Cardiac fibroblast (primary cell): ENCODE data around the gene SUPT3H.
A peak's percentile ranks its signal among the peaks of the same experiment; 100 is the strongest.

Experiments
- DNase-seq, 2 donors: peaks; one replicate each; pipeline versions ENCODE4 v3.0.0 to v3.0.0-alpha.2; 2010; ENCODE audit warnings: low read depth in 2 of 2
- H3K4me3 ChIP-seq, 2 donors: replicated peaks in 1 of 2; 1 replicate in 1 of 2; 2 replicates in 1 of 2; pipeline ENCODE4 v1.5.1; 2011; ENCODE audit warnings: low read depth in 2 of 2, low read length in 2 of 2, mild to moderate bottlenecking in 2 of 2, moderate library complexity in 1 of 2
- TF ChIP-seq, protein P1 (sequence below): IDR thresholded peaks from one replicate; pipeline ENCODE4 v1.5.1; 2011; ENCODE audit warnings: low read depth, mild to moderate bottlenecking, low read length, inconsistent platforms

The SUPT3H gene

DNA sequence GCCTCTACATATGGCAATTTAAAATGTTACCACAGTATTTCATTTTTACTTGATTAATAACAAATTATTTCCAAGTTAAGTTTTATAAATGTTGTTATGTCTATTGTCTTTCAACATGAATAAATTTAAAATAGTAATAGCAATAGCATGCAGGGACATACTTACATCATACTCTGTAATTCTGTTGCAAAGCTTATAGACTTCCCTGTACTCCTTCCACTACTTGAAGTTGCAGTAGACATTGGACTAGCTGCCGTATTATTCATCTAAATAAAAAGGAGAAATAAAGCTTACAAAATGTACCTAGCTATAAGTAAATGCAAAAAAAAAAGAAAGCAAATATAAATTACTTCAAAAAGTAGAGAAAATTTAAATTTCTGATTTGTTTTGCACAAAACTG lies 12.7 kb downstream of the SUPT3H start:
- TF ChIP-seq, protein P1, sequence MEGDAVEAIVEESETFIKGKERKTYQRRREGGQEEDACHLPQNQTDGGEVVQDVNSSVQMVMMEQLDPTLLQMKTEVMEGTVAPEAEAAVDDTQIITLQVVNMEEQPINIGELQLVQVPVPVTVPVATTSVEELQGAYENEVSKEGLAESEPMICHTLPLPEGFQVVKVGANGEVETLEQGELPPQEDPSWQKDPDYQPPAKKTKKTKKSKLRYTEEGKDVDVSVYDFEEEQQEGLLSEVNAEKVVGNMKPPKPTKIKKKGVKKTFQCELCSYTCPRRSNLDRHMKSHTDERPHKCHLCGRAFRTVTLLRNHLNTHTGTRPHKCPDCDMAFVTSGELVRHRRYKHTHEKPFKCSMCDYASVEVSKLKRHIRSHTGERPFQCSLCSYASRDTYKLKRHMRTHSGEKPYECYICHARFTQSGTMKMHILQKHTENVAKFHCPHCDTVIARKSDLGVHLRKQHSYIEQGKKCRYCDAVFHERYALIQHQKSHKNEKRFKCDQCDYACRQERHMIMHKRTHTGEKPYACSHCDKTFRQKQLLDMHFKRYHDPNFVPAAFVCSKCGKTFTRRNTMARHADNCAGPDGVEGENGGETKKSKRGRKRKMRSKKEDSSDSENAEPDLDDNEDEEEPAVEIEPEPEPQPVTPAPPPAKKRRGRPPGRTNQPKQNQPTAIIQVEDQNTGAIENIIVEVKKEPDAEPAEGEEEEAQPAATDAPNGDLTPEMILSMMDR, result no peak

DNA sequence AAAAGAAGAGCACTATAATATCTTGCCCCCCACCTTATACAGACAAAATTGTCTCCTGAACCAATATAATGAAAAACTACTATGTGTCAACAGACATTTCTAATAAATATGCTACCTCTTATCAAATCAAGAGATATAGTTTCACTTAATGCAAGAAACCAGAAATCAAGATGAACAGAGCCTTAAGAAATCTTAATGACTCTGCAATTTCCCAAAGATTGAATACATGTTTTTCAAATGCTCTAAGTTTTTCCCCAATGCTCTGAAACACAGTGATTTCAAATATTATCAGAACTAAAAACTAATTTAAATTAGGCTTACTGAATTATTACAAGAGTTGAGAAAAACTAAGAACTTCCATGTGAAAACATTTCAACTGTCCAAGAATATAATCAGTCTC lies 13.3 kb downstream of the SUPT3H start:
- H3K4me3 ChIP-seq, result no peak overlapping the region
- DNase-seq, result no peak
- TF ChIP-seq, protein P1, result no peak

More for the DNA sequence above, 12.7 kb downstream of the SUPT3H start:
- DNase-seq, result no peak
- no peak overlapping the region for H3K4me3 ChIP-seq

DNA sequence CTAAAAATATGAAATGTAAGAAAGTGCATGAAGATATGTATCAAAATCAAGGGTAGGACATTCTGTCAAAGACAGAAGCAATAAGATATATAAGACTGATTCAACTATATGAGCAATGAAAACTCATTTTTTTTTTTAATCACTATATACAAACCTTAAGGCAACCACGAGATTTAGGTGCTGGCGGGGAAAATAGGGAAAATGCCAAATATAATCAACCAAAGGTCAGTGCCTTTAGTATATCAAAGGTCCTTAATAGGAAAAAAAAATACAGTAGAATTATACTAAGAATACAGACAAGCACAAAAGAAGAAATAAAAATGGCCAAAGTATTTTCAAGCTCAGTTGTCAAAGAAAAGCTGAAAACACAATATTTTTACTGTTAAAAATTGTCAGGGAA lies 24.1 kb downstream of the SUPT3H start:
- TF ChIP-seq, protein P1, result no peak
- H3K4me3 ChIP-seq, result no peak overlapping the region
- no peak for DNase-seq

DNA sequence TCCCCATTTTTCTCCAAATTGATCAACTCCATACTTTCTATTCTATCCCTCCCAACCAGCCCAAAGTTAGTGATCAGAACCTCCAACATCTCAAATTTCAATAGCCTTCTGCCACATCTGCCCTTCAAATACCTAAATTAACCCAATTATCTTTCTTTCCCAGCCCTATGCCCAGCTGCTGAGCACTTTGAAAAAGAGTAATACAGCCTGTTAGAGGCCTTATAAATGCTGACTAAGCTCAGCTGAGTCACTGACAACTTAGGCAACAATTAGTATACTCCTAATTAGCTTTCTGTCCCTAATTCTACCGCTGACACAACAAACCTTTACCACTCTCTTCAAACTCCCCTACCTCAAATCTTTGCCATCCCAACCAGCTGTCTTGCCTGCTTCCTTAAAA lies 26.1 kb downstream of the SUPT3H start:
- no peak for DNase-seq
- TF ChIP-seq, protein P1, result no peak
- H3K4me3 ChIP-seq, result no peak overlapping the region

DNA sequence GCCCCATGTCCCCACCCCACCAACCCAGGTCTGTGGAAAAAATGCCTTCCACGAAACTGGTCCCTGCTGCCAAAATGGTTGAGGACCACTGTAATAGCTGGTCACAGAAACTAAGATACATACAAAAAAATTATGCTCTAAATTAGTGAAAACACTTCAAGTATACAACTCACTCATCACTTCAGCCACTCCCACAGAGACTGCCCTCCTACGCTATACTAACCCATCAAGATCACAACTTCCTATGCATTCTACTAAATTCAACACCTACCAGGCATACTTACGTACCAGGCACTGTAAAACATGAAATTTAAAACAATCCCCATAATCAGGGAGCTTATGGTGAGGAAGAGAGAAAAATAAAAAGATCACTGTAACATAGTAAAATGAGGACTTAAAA lies 26.7 kb downstream of the SUPT3H start:
- TF ChIP-seq, protein P1, result no peak
- no peak for DNase-seq
- no peak overlapping the region for H3K4me3 ChIP-seq

DNA sequence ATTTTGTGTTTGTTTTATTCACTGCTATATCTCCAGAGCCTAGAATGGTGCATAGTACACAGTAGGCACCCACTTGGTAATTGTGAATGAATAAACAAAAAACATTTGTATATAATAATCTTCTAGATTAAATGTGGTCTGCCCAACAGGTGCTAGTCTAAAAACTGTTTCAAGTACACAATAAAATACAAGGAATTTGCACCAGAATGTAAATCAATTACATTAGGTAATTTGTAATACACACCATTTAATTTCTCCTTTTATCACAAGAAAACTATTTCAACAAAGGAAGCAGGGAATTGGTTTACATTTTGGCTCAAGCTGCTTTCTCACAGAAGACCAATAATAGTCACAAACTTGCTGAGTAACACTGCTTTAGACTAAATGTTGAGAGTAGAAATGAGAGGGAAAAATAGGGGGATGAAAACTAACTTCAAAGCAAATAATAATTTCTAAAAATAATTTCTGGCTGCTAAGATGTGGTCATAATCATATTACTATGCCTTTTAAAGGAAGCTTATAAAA lies 27.5 kb downstream of the SUPT3H start:
- TF ChIP-seq, protein P1, result no peak

DNA sequence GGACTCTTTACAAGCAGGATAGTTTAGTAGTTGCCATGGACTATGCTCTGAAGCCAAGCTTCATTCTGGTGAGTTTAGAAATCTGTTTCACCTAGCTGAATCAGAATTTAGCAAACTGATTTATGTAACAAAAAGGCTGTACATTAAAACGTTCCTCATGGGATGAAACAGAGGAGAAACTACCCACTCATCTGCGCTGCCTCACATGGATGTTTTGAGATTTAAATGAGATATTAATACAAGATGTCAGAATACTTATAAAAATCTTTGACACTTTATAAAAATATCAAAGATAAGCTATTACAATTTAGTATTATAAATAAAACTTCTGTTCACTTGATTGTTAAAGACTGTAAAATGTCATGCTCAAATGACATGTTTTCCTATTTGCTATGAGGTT lies 32.8 kb downstream of the SUPT3H start:
- TF ChIP-seq, protein P1, result no peak
- no peak overlapping the region for H3K4me3 ChIP-seq
- DNase-seq, result no peak

More for the DNA sequence above, 27.5 kb downstream of the SUPT3H start:
- DNase-seq, result peak in 1 of 2 donors; percentile 13
- H3K4me3 ChIP-seq, result no peak overlapping the region
